Panc1 (cell line): Measurements from ENCODE around the gene MKRN2. TPM values are rescaled to one million over a fixed set of nuclear protein-coding genes. Genes with fewer than 3 reads are reported as not detected.
"Not testable (repeated sequence)": the region's sequence is repeated elsewhere in the genome, so short reads cannot be mapped to it uniquely, and the experiment has no call there.

Source experiments
- ATAC-seq: fragments of 200-7000 bp; cut with Tn5 transposase; 2 replicates; pipeline ENCODE4 v1.9.1; 2020; ENCODE audit warnings: mild to moderate bottlenecking, moderate library complexity
- BruUV-seq: library from RNA; stranded (reverse); fragments of 400-500 nt; replicated peaks from 2 replicates; lab custom pipeline; 2021; lab: Mats Ljungman, UMichigan
- CTCF ChIA-PET: fragments of 300-600 bp; sonication (Branson Sonifier 250); formaldehyde crosslinking; loops from one replicate; lab custom pipeline; 2022; ENCODE audit warnings: antibody characterized with exemption; lab: Charles Lee
- POLR2A ChIA-PET: fragments of 300-600 bp; sonication (Branson Sonifier 250); formaldehyde crosslinking; loops from one replicate; lab custom pipeline; 2022; ENCODE audit warnings: antibody characterized with exemption; lab: Charles Lee
- DNase-seq: peaks from one replicate; pipeline ENCODE4 v3.0.0-alpha.2; 2010; ENCODE audit warnings: low read depth, low spot score
- H3K27ac ChIP-seq: 2 replicates; pipeline ENCODE4 v1.5.1; 2011; ENCODE audit warnings: mild to moderate bottlenecking, low read length, inconsistent platforms
- H3K27me3 ChIP-seq: fragments of 200-500 bp; sonication (Bioruptor generic); 2 replicates; pipeline ENCODE4 v1.6.0; 2014; ENCODE audit warnings: low read length, inconsistent platforms; ENCODE audit not compliant: control insufficient read depth, insufficient read depth
- H3K36me3 ChIP-seq: fragments of 200-500 bp; sonication (Bioruptor generic); 2 replicates; pipeline ENCODE4 v1.5.1; 2014; ENCODE audit warnings: inconsistent platforms, mild to moderate bottlenecking, low read length, moderate library complexity; ENCODE audit not compliant: control insufficient read depth, insufficient read depth
- H3K4me1 ChIP-seq: 2 replicates; pipeline ENCODE4 v1.5.1; 2011; ENCODE audit warnings: inconsistent platforms, mild to moderate bottlenecking, low read length, moderate library complexity; ENCODE audit not compliant: control insufficient read depth, insufficient read depth
- H3K4me3 ChIP-seq, 2 experiments: 2 replicates each; pipeline ENCODE4 v1.5.1; 2011 to 2012; ENCODE audit warnings: low read depth in 2 of 2, low read length in 2 of 2, mild to moderate bottlenecking in 2 of 2, inconsistent platforms in 1 of 2, moderate library complexity in 1 of 2
- H3K9me3 ChIP-seq: fragments of 200-500 bp; sonication (Bioruptor generic); 2 replicates; pipeline ENCODE4 v1.5.1; 2014; ENCODE audit warnings: low read depth, mild to moderate bottlenecking, inconsistent platforms, low read length, moderate library complexity; ENCODE audit not compliant: control insufficient read depth, insufficient read depth
- POLR2AphosphoS5 ChIP-seq: IDR thresholded peaks from 2 replicates; pipeline ENCODE4 v1.6.1; 2012; ENCODE audit warnings: mild to moderate bottlenecking, low read depth, low read length, moderate library complexity
- SIN3A ChIP-seq: IDR thresholded peaks from 2 replicates; pipeline ENCODE4 v1.6.1; 2012; ENCODE audit warnings: low read depth, mild to moderate bottlenecking, low read length, moderate library complexity, borderline replicate concordance; ENCODE audit not compliant: insufficient read depth
- TCF7L2 ChIP-seq: IDR thresholded peaks from 2 replicates; pipeline ENCODE4 v1.6.1; 2011; ENCODE audit warnings: mild to moderate bottlenecking, low read depth, low read length, inconsistent platforms
- in situ Hi-C: cut with HindIII; loops from 2 replicates; pipeline ENCODE4 v1.10.0; 2016; ENCODE audit warnings: low sequenced_read_pairs, low pct_unique_long_range_greater_than_20kb
- intact Hi-C: fragments of 100-400 bp; cut with micrococcal nuclease; formaldehyde crosslinking; loops from one replicate; pipeline ENCODE4 v1.10.0; 2022; ENCODE audit not compliant: unreplicated experiment
- total RNA-seq: library from RNA; stranded (reverse); gene quantifications from one replicate; pipeline ENCODE4 v1.2.1, GENCODE V29; 2021; ENCODE audit not compliant: unreplicated experiment
- TF ChIP-seq, protein P1 (sequence below): fragments of 450-650 bp; IDR thresholded peaks from 2 replicates; pipeline ENCODE4 v1.5.1; 2017; ENCODE audit warnings: mild to moderate bottlenecking
- TF ChIP-seq, protein P2 (sequence below), 2 experiments: IDR thresholded peaks; 2 replicates each; pipeline ENCODE4 v1.6.1; 2011 to 2012; ENCODE audit warnings: low read depth in 2 of 2, control low read depth in 1 of 2, low read length in 1 of 2, mild to moderate bottlenecking in 1 of 2, moderate library complexity in 1 of 2; ENCODE audit not compliant: insufficient read depth in 1 of 2

MKRN2 gene
- total RNA-seq, 1 experiment from 2014 or later = 19.4 TPM

DNA sequence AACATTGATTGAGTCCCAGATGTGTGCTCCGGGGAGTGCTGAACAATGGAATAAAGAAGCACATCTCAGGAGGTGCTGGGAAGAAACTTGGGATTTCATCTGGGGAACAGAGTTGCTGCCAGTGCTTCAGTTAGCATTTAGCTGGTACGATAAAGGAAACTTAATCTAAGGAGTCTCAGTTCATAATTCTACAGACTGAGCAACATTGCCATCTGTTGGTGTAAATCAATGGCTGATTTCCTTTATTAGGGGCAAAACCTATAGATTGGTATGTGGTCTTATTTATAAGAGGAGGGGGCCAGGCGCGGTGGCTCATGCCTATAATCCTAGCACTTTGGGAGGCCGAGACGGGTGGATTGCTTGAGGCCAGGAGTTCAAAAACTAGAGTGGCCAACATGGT, 20.5 kb upstream of the MKRN2 start:
- ChIA-PET CTCF (interaction anchor here (0.5 kb wide), 1 partner anchor 428 kb away, joined by 6 read pairs; no protein-coding TSS in a partner anchor), POLR2A (no interaction called here)
- H3K4me1 ChIP-seq = no peaks in the 10 kb centered on the region
- H3K4me3 ChIP-seq = no peak overlapping the region
- ATAC-seq (no peak), DNase-seq (no peak)
- H3K9me3 ChIP-seq = no peaks in the 10 kb centered on the region
- in situ Hi-C loops (no loop called here), intact Hi-C loops (no loop called here)
- TF ChIP-seq, protein P1, sequence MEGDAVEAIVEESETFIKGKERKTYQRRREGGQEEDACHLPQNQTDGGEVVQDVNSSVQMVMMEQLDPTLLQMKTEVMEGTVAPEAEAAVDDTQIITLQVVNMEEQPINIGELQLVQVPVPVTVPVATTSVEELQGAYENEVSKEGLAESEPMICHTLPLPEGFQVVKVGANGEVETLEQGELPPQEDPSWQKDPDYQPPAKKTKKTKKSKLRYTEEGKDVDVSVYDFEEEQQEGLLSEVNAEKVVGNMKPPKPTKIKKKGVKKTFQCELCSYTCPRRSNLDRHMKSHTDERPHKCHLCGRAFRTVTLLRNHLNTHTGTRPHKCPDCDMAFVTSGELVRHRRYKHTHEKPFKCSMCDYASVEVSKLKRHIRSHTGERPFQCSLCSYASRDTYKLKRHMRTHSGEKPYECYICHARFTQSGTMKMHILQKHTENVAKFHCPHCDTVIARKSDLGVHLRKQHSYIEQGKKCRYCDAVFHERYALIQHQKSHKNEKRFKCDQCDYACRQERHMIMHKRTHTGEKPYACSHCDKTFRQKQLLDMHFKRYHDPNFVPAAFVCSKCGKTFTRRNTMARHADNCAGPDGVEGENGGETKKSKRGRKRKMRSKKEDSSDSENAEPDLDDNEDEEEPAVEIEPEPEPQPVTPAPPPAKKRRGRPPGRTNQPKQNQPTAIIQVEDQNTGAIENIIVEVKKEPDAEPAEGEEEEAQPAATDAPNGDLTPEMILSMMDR = peak; percentile 25
- TF ChIP-seq SIN3A = no peak
- no peak overlapping the region for H3K27ac ChIP-seq
- H3K27me3 ChIP-seq = no peaks in the 10 kb centered on the region
- 0 out of 2 replicates have a peak, but pooled peaks cover 2% of the 10 kb centered on the region for H3K36me3 ChIP-seq
- BruUV-seq = TSS peak; percentile 57

DNA sequence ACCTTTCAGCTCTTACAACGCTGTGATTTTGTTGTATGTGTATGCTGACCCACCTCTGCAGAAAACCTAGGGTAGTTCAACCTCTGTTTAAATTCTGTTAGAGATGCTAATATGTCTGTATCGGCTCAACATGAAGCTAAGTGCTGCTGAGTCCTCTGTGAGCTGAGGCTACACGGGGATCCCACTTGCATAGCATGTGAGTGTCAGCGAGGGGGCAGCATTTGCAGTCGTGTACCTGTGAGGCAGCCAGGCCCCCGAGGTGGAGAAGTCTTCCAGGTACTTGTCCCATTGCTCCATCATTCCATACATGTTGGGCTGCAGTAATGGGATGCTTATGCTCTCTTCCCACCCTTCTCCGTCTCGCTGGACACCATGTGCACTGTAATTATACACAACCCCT, 15.3 kb upstream of the MKRN2 start:
- TF ChIP-seq, protein P2, sequence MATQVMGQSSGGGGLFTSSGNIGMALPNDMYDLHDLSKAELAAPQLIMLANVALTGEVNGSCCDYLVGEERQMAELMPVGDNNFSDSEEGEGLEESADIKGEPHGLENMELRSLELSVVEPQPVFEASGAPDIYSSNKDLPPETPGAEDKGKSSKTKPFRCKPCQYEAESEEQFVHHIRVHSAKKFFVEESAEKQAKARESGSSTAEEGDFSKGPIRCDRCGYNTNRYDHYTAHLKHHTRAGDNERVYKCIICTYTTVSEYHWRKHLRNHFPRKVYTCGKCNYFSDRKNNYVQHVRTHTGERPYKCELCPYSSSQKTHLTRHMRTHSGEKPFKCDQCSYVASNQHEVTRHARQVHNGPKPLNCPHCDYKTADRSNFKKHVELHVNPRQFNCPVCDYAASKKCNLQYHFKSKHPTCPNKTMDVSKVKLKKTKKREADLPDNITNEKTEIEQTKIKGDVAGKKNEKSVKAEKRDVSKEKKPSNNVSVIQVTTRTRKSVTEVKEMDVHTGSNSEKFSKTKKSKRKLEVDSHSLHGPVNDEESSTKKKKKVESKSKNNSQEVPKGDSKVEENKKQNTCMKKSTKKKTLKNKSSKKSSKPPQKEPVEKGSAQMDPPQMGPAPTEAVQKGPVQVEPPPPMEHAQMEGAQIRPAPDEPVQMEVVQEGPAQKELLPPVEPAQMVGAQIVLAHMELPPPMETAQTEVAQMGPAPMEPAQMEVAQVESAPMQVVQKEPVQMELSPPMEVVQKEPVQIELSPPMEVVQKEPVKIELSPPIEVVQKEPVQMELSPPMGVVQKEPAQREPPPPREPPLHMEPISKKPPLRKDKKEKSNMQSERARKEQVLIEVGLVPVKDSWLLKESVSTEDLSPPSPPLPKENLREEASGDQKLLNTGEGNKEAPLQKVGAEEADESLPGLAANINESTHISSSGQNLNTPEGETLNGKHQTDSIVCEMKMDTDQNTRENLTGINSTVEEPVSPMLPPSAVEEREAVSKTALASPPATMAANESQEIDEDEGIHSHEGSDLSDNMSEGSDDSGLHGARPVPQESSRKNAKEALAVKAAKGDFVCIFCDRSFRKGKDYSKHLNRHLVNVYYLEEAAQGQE (IDR thresholded peaks at IDR 0.05; ENCODE audit: insufficient read depth in 1 of 2, low read depth in 2 of 2, low read length in 1 of 2) = no peak
- TF ChIP-seq TCF7L2 (no peak), POLR2AphosphoS5 (no peak), SIN3A (no peak)
- TF ChIP-seq, protein P1 = no peak
- no peak for ATAC-seq
- Histone ChIP-seq H3K27ac (no peak overlapping the region), H3K4me1 (no peaks in the 10 kb centered on the region), H3K36me3 (no peaks in the 10 kb centered on the region), H3K4me3 (no peak overlapping the region), H3K9me3 (no peaks in the 10 kb centered on the region), H3K27me3 (no peaks in the 10 kb centered on the region)
- DNase-seq = no peak
- CTCF ChIA-PET = no interaction called here
- POLR2A ChIA-PET = no interaction called here
- intact Hi-C loops = no loop called here
- in situ Hi-C loops = no loop called here
- BruUV-seq = no TSS peak

DNA sequence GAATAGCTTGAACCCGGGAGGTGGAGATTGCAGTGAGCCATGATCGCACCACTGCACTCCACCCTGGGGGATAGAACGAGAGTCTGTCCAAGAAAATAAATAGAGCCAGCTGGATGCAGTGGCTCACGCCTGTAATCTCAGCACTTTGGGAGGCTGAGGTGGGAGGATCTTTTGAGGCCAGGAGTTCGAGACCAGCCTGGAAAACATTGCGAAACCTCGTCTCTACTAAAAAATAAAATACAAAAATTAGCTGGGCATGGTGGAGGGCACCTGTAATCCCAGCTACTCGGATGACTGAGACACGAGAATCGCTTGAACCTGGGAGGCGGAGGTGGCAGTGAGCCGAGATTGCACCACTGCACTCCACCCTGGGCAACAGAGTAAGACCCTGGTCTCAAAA, 13.4 kb upstream of the MKRN2 start:
- H3K27me3 ChIP-seq, H3K4me3 ChIP-seq, H3K36me3 ChIP-seq, POLR2A ChIA-PET, H3K9me3 ChIP-seq, BruUV-seq, CTCF ChIA-PET, H3K4me1 ChIP-seq, ATAC-seq, intact Hi-C loops, DNase-seq, in situ Hi-C loops, H3K27ac ChIP-seq: not testable (repeated sequence)
